ENCODE results near the gene COX7A2. TPM values are rescaled to one million over a fixed set of nuclear protein-coding genes. Genes with fewer than 3 reads are reported as not detected.

The COX7A2 gene
- total and polyA plus RNA-seq, 2 of the 13 experiments (the other 11 are each of a cell fraction or from before 2014, with no cell fraction given), result 407 to 556 TPM

GRCh38 chr6:75284632-75285282 is 41.2 kb upstream of the COX7A2 start, which contains the start of gene TMEM30A (continued):
- TF ChIP-seq NR2F2 (IDR thresholded peaks at IDR 0.05; ENCODE audit: borderline replicate concordance, low read depth) (no peak), BATF2 (CRISPR knock-in tag; IDR thresholded peaks at IDR 0.05) (no peak), ZNF670 (CRISPR knock-in tag; IDR thresholded peaks at IDR 0.05; ENCODE audit: borderline replicate concordance) (no peak), NR2C2 (CRISPR knock-in tag; IDR thresholded peaks at IDR 0.05; ENCODE audit: borderline replicate concordance) (peak; percentile 81), ARHGAP35 (CRISPR knock-in tag; IDR thresholded peaks at IDR 0.05; ENCODE audit: borderline replicate concordance) (no peak), LRRFIP1 (CRISPR knock-in tag; conservative IDR thresholded peaks at IDR 0.05) (no peak), PREB (CRISPR knock-in tag; IDR thresholded peaks at IDR 0.05) (no peak), SP4 (CRISPR knock-in tag; IDR thresholded peaks at IDR 0.05) (peak; percentile 87), MTF2 (CRISPR knock-in tag; IDR thresholded peaks at IDR 0.05; ENCODE audit: borderline replicate concordance) (no peak; the same call in 1 of the 2 replicates), ZNF800 (CRISPR knock-in tag; IDR thresholded peaks at IDR 0.05) (no peak), ZBTB7B (CRISPR knock-in tag; IDR thresholded peaks at IDR 0.05) (no peak; the same call in none of the 2 replicates), ZNF75D (CRISPR knock-in tag; IDR thresholded peaks at IDR 0.05; ENCODE audit: borderline replicate concordance) (no peak), CENPX (CRISPR knock-in tag; IDR thresholded peaks at IDR 0.05) (no peak), DBP (CRISPR knock-in tag; IDR thresholded peaks at IDR 0.05; ENCODE audit: not compliant biosample characterization) (no peak), ELK4 (CRISPR knock-in tag; IDR thresholded peaks at IDR 0.05; ENCODE audit: borderline replicate concordance) (no peak), ZNF597 (CRISPR knock-in tag; IDR thresholded peaks at IDR 0.05) (no peak)

Data from HepG2 (cell line).